ENCODE data around the gene MSI2. TPM values are rescaled to one million over a fixed set of nuclear protein-coding genes. Genes with fewer than 3 reads are reported as not detected.

The MSI2 gene
- total RNA-seq, 1 donor from 2014 or later, result 31.3 TPM

- no peaks in the 10 kb centered on the region for H3K9me3 ChIP-seq
- DNase-seq, result no peak
- intact Hi-C loops (cut with DNase I), result no loop called here
- H3K27me3 ChIP-seq, result no peaks in the 10 kb centered on the region
- no peak overlapping the region for H3K4me3 ChIP-seq
- TF ChIP-seq CTCF (IDR thresholded peaks at IDR 0.05), result no peak
- H3K36me3 ChIP-seq, result no peaks in the 10 kb centered on the region
- ATAC-seq, result no peak
- H3K27ac ChIP-seq, result no peak overlapping the region
- H3K4me1 ChIP-seq, result no peaks in the 10 kb centered on the region
These were observed 380.0 kb downstream of the MSI2 start for GRCh38 chr17:57636274-57636673.

- no peaks in the 10 kb centered on the region for H3K27me3 ChIP-seq
These were observed 380.8 kb downstream of the MSI2 start for GRCh38 chr17:57636985-57637665.

GRCh38 chr17:57637666-57638010, 381.3 kb downstream of the MSI2 start:
- Histone ChIP-seq H3K27ac (no peak overlapping the region), H3K4me1 (no peaks in the 10 kb centered on the region), H3K36me3 (no peaks in the 10 kb centered on the region), H3K27me3 (no peaks in the 10 kb centered on the region), H3K4me3 (no peak overlapping the region), H3K9me3 (no peaks in the 10 kb centered on the region)
- DNase-seq (no peak), ATAC-seq (no peak)
- intact Hi-C loops (cut with DNase I), result no loop called here
- TF ChIP-seq CTCF (IDR thresholded peaks at IDR 0.05), result no peak

More at GRCh38 chr17:57636985-57637665, 380.8 kb downstream of the MSI2 start:
- Histone ChIP-seq H3K36me3 (no peaks in the 10 kb centered on the region), H3K9me3 (no peaks in the 10 kb centered on the region), H3K4me3 (no peak overlapping the region), H3K27ac (no peak overlapping the region), H3K4me1 (no peaks in the 10 kb centered on the region)
- intact Hi-C loops (cut with DNase I), result no loop called here
- no peak for ATAC-seq
- TF ChIP-seq CTCF (IDR thresholded peaks at IDR 0.05), result no peak
- DNase-seq, result no peak

GRCh38 chr17:57638284-57638683, 382.0 kb downstream of the MSI2 start:
- H3K27me3 ChIP-seq, result no peaks in the 10 kb centered on the region
- intact Hi-C loops (cut with DNase I), result no loop called here
- no peaks in the 10 kb centered on the region for H3K4me1 ChIP-seq
- H3K36me3 ChIP-seq, result no peaks in the 10 kb centered on the region
- DNase-seq, result no peak
- H3K4me3 ChIP-seq, result no peak overlapping the region
- no peak for TF ChIP-seq CTCF (IDR thresholded peaks at IDR 0.05)
- H3K27ac ChIP-seq, result no peak overlapping the region
- ATAC-seq, result no peak
- no peaks in the 10 kb centered on the region for H3K9me3 ChIP-seq

- ATAC-seq, result no peak
- no peak for DNase-seq
- no peak overlapping the region for H3K4me3 ChIP-seq
- H3K36me3 ChIP-seq, result no peaks in the 10 kb centered on the region
- H3K4me1 ChIP-seq, result no peaks in the 10 kb centered on the region
- TF ChIP-seq CTCF (IDR thresholded peaks at IDR 0.05), result no peak
- no peaks in the 10 kb centered on the region for H3K9me3 ChIP-seq
- intact Hi-C loops (cut with DNase I), result no loop called here
- no peak overlapping the region for H3K27ac ChIP-seq
- no peaks in the 10 kb centered on the region for H3K27me3 ChIP-seq
These were observed 383.1 kb downstream of the MSI2 start for GRCh38 chr17:57639381-57639780.

- TF ChIP-seq CTCF (IDR thresholded peaks at IDR 0.05), result no peak
- ATAC-seq (no peak), DNase-seq (no peak)
- Histone ChIP-seq H3K4me1 (no peaks in the 10 kb centered on the region), H3K27ac (no peak overlapping the region), H3K4me3 (no peak overlapping the region), H3K9me3 (no peaks in the 10 kb centered on the region), H3K36me3 (no peaks in the 10 kb centered on the region), H3K27me3 (no peaks in the 10 kb centered on the region)
- intact Hi-C loops (cut with DNase I), result no loop called here
These were observed 383.8 kb downstream of the MSI2 start for GRCh38 chr17:57640079-57640478.

Data from upper lobe of right lung (tissue), 1 donor.